HG02852 (cell line): Measurements from ENCODE around the gene TNFAIP2.
"Not testable (repeated sequence)": the region's sequence is repeated elsewhere in the genome, so short reads cannot be mapped to it uniquely, and the experiment has no call there.

Experiments
- ATAC-seq: cut with Tn5 transposase; IDR thresholded peaks from one replicate; pipeline ENCODE4 v1.9.1; 2021; ENCODE audit warnings: mild to moderate bottlenecking, moderate library complexity; ENCODE audit not compliant: unreplicated experiment

The TNFAIP2 gene

GRCh38 chr14:103105580-103106150 lies 17.6 kb upstream of the TNFAIP2 start:
- ATAC-seq, result no peak

- ATAC-seq, result no peak
Observed at GRCh38 chr14:103107455-103107854, 15.8 kb upstream of the TNFAIP2 start.

GRCh38 chr14:103107941-103108748 lies 15.1 kb upstream of the TNFAIP2 start:
- ATAC-seq, result no peak

- peak; percentile 49 for ATAC-seq
Observed at GRCh38 chr14:103108749-103109207, 14.5 kb upstream of the TNFAIP2 start.

GRCh38 chr14:103109535-103110441 lies 13.5 kb upstream of the TNFAIP2 start:
- ATAC-seq, result no peak

- no peak for ATAC-seq
Observed at GRCh38 chr14:103110681-103111231, 12.5 kb upstream of the TNFAIP2 start.

- no peak for ATAC-seq
Observed at GRCh38 chr14:103111232-103111868, 11.9 kb upstream of the TNFAIP2 start.

- ATAC-seq, result no peak
Observed at GRCh38 chr14:103112400-103113243, 10.6 kb upstream of the TNFAIP2 start.

- no peak for ATAC-seq
Observed at GRCh38 chr14:103113303-103113702, 10.0 kb upstream of the TNFAIP2 start.

GRCh38 chr14:103113774-103114173 lies 9.5 kb upstream of the TNFAIP2 start:
- ATAC-seq, result no peak

GRCh38 chr14:103115086-103115679 lies 8.1 kb upstream of the TNFAIP2 start:
- ATAC-seq, result not testable (repeated sequence)

- ATAC-seq, result no peak
Observed at GRCh38 chr14:103115845-103116572, 7.3 kb upstream of the TNFAIP2 start.

- ATAC-seq, result no peak
Observed at GRCh38 chr14:103116636-103117035, 6.6 kb upstream of the TNFAIP2 start.

GRCh38 chr14:103117499-103117898 lies 5.8 kb upstream of the TNFAIP2 start:
- not testable (repeated sequence) for ATAC-seq

GRCh38 chr14:103118018-103118662 lies 5.1 kb upstream of the TNFAIP2 start:
- no peak for ATAC-seq

- ATAC-seq, result no peak
Observed at GRCh38 chr14:103118663-103119404, 4.4 kb upstream of the TNFAIP2 start.

- not testable (repeated sequence) for ATAC-seq
Observed at GRCh38 chr14:103119527-103119926, 3.7 kb upstream of the TNFAIP2 start.
